ENCODE measurements around the gene PNKP.
A peak's percentile ranks its signal among the peaks of the same experiment; 100 is the strongest.

PNKP gene

GRCh38 chr19:49890349-49891311, 23.3 kb upstream of the PNKP start:
- DNase-seq (ENCODE audit: low spot score) = no peak

GRCh38 chr19:49889687-49890348, 22.4 kb upstream of the PNKP start:
- DNase-seq (ENCODE audit: low spot score) = no peak

- no peak for DNase-seq (ENCODE audit: low spot score)
These were observed 21.8 kb upstream of the PNKP start for GRCh38 chr19:49889038-49889686.

GRCh38 chr19:49888510-49888824, 21.1 kb upstream of the PNKP start:
- no peak for DNase-seq (ENCODE audit: low spot score)

- DNase-seq (ENCODE audit: low spot score) = no peak
These were observed 20.5 kb upstream of the PNKP start for GRCh38 chr19:49887665-49888509.

GRCh38 chr19:49887037-49887664, 19.8 kb upstream of the PNKP start:
- DNase-seq (ENCODE audit: low spot score) = no peak

- no peak for DNase-seq (ENCODE audit: low spot score)
These were observed 17.4 kb upstream of the PNKP start for GRCh38 chr19:49884760-49885159.

GRCh38 chr19:49884109-49884508, 16.7 kb upstream of the PNKP start:
- DNase-seq (ENCODE audit: low spot score) = no peak

- DNase-seq (ENCODE audit: low spot score) = no peak
These were observed 15.7 kb upstream of the PNKP start for GRCh38 chr19:49883094-49883493.

- DNase-seq (ENCODE audit: low spot score) = no peak
These were observed 15.3 kb upstream of the PNKP start for GRCh38 chr19:49882643-49883042.

GRCh38 chr19:49881672-49882394, 14.5 kb upstream of the PNKP start:
- no peak for DNase-seq (ENCODE audit: low spot score)

- DNase-seq (ENCODE audit: low spot score) = no peak
These were observed 13.8 kb upstream of the PNKP start for GRCh38 chr19:49881186-49881585.

- DNase-seq (ENCODE audit: low spot score) = no peak
These were observed 12.9 kb upstream of the PNKP start for GRCh38 chr19:49880162-49880869.

GRCh38 chr19:49879243-49879963, 12.0 kb upstream of the PNKP start:
- no peak for DNase-seq (ENCODE audit: low spot score)

GRCh38 chr19:49878744-49879070, 11.3 kb upstream of the PNKP start:
- no peak for DNase-seq (ENCODE audit: low spot score)

GRCh38 chr19:49877879-49878743, 10.7 kb upstream of the PNKP start:
- DNase-seq (ENCODE audit: low spot score) = peak; percentile 99

- DNase-seq (ENCODE audit: low spot score) = peak; percentile 100
These were observed 9.9 kb upstream of the PNKP start, which contains the start of the genes AKT1S1 and TBC1D17 for GRCh38 chr19:49877020-49877878. Gene AKT1S1, minus strand, starts transcription at chr19:49877355. Its CDS starts 4,060 bp downstream, at chr19:49873295. Gene TBC1D17, plus strand, starts transcription at chr19:49877702. Its CDS starts 22 bp downstream, at chr19:49877724.
